Left lung (tissue), 10 donors: ENCODE measurements around the gene ETV4. TPM values are rescaled to one million over a fixed set of nuclear protein-coding genes. Genes with fewer than 3 reads are reported as not detected.

Source experiments
- ATAC-seq: fragments of 200-7000 bp; cut with Tn5 transposase; one replicate; pipeline ENCODE4 v1.9.1; 2020; ENCODE audit warnings: moderate library complexity
- DNase-seq, 4 donors: peaks; one replicate each; pipeline ENCODE4 v3.0.0-alpha.2; 2013 to 2020
- H3K27ac ChIP-seq, 2 donors: fragments of 200-600 bp; sonication (generic) in 1 of 2; one replicate each; pipeline versions ENCODE4 v1.5.0 to v1.8.0; 2020 to 2021
- H3K27me3 ChIP-seq, 2 donors: fragments of 200-600 bp; sonication (generic) in 1 of 2; one replicate each; pipeline versions ENCODE4 v1.5.0 to v1.8.0; 2020 to 2021
- H3K36me3 ChIP-seq, 2 donors: fragments of 200-600 bp; sonication (generic) in 1 of 2; one replicate each; pipeline versions ENCODE4 v1.5.0 to v1.8.0; 2020 to 2021
- H3K4me1 ChIP-seq, 2 donors: fragments of 200-600 bp; one replicate each; pipeline ENCODE4 v1.8.0; 2021
- H3K4me3 ChIP-seq, 2 donors: fragments of 200-600 bp; sonication (generic) in 1 of 2; one replicate each; pipeline versions ENCODE4 v1.5.0 to v1.8.0; 2020 to 2021; ENCODE audit warnings: mild to moderate bottlenecking in 1 of 2
- H3K9me3 ChIP-seq, 2 donors: fragments of 200-600 bp; sonication (generic) in 1 of 2; one replicate each; pipeline versions ENCODE4 v1.5.0 to v1.8.0; 2020 to 2021
- CTCF ChIP-seq, 2 donors: fragments of 200-600 bp; sonication (generic) in 1 of 2; IDR thresholded peaks; one replicate each; pipeline versions ENCODE4 v1.5.0 to v1.8.0; 2021; ENCODE audit warnings: antibody characterized with exemption in 2 of 2
- intact Hi-C, 2 donors: fragments of 100-400 bp; cut with DNase I; formaldehyde crosslinking; loops; one replicate each; pipeline versions ENCODE4 v1.11.2 to v1.14.2; 2022
- polyA plus RNA-seq, 6 donors: library from polyadenylated mRNA; unstranded; fragments of 120-200 nt; gene quantifications; one replicate each; pipeline ENCODE4 v1.2.1, GENCODE V29; 2013; ENCODE audit not compliant: insufficient read length in 6 of 6
- total RNA-seq, 2 donors: library from RNA; stranded (reverse); fragmentation: NEBNext Ultra II Directional; extraction: Animal tissue kit (Norgen Biotek cat#: 25700); gene quantifications; one replicate each; pipeline ENCODE4 v1.2.1, GENCODE V29; 2021
- donor health status: DM: no; HTN: yes; CAD: no.
- donor health status: DM: no; HTN: no; CAD: no.

Gene ETV4
- total and polyA plus RNA-seq, 8 donors: 4.3 to 24.3 (median 13.4) TPM

- DNase-seq: no peak
- no peaks in the 10 kb centered on the region for H3K27me3 ChIP-seq
- peaks cover 16 to 23% of the 10 kb centered on the region in 2 donors for H3K4me1 ChIP-seq
- TF ChIP-seq CTCF (IDR thresholded peaks at IDR 0.05): no peak
- ATAC-seq: no peak
- no peak overlapping the region for H3K27ac ChIP-seq
- intact Hi-C loops: no loop called here
- no peak overlapping the region for H3K4me3 ChIP-seq
- peaks cover 0 to 67% of the 10 kb centered on the region in 2 donors for H3K36me3 ChIP-seq
- H3K9me3 ChIP-seq: no peaks in the 10 kb centered on the region
These were observed 19.1 kb downstream of the ETV4 start for GRCh38 chr17:43526886-43527648.

GRCh38 chr17:43524945-43525575 is 21.1 kb downstream of the ETV4 start:
- no peaks in the 10 kb centered on the region for H3K9me3 ChIP-seq
- TF ChIP-seq CTCF (IDR thresholded peaks at IDR 0.05): no peak
- no peaks in the 10 kb centered on the region for H3K27me3 ChIP-seq
- H3K4me1 ChIP-seq: peaks cover 3 to 10% of the 10 kb centered on the region in 2 donors
- peaks cover 0 to 87% of the 10 kb centered on the region in 2 donors for H3K36me3 ChIP-seq
- H3K27ac ChIP-seq: no peak overlapping the region
- DNase-seq (no peak), ATAC-seq (no peak)
- no peak overlapping the region for H3K4me3 ChIP-seq
- intact Hi-C loops: no loop called here

- no peak for TF ChIP-seq CTCF (IDR thresholded peaks at IDR 0.05)
- H3K36me3 ChIP-seq: peaks cover 0 to 100% of the 10 kb centered on the region in 2 donors
- no peak for DNase-seq
- intact Hi-C loops: no loop called here
- no peaks in the 10 kb centered on the region for H3K4me1 ChIP-seq
- H3K9me3 ChIP-seq: no peaks in the 10 kb centered on the region
- ATAC-seq: no peak
- H3K27ac ChIP-seq: no peak overlapping the region
- no peak overlapping the region for H3K4me3 ChIP-seq
- H3K27me3 ChIP-seq: no peaks in the 10 kb centered on the region
These were observed 24.8 kb downstream of the ETV4 start for GRCh38 chr17:43521389-43521788.

- no peak for DNase-seq
These were observed 28.3 kb downstream of the ETV4 start for GRCh38 chr17:43517615-43518386.

More at GRCh38 chr17:43517615-43518386, 28.3 kb downstream of the ETV4 start:
- peaks cover 0 to 100% of the 10 kb centered on the region in 2 donors for H3K36me3 ChIP-seq
- intact Hi-C loops: no loop called here
- no peak overlapping the region for H3K27ac ChIP-seq
- H3K27me3 ChIP-seq: no peaks in the 10 kb centered on the region
- H3K4me1 ChIP-seq: no peaks in the 10 kb centered on the region
- no peak overlapping the region for H3K4me3 ChIP-seq
- no peak for ATAC-seq
- H3K9me3 ChIP-seq: no peaks in the 10 kb centered on the region
- no peak for TF ChIP-seq CTCF (IDR thresholded peaks at IDR 0.05)
